ENCODE data around the gene DMAC1. TPM values are rescaled to one million over a fixed set of nuclear protein-coding genes. Genes with fewer than 3 reads are reported as not detected.

Gene DMAC1
- total RNA-seq, 1 donor = 7.6 TPM

- H3K4me1 ChIP-seq (ENCODE audit: insufficient read depth, low read length) = no peaks in the 10 kb centered on the region
- no peaks in the 10 kb centered on the region for H3K36me3 ChIP-seq (ENCODE audit: insufficient read depth, low read length)
- no peak for TF ChIP-seq CTCF (IDR thresholded peaks at IDR 0.05; ENCODE audit: extremely low read depth, low read depth, low read length)
- no peak for DNase-seq (ENCODE audit: insufficient read length, low spot score, missing footprints)
- no peaks in the 10 kb centered on the region for H3K9me3 ChIP-seq (ENCODE audit: low read depth, low read length)
- H3K27me3 ChIP-seq (ENCODE audit: insufficient read depth, low read length) = no peaks in the 10 kb centered on the region
- no peak overlapping the region for H3K4me2 ChIP-seq (ENCODE audit: insufficient read depth, low read length)
- no peaks in the 10 kb centered on the region for H4K20me1 ChIP-seq (ENCODE audit: insufficient read depth, low read length)
- H3K27ac ChIP-seq (ENCODE audit: low read depth, low read length) = no peak overlapping the region
- no peak overlapping the region for H2AFZ ChIP-seq (ENCODE audit: low read length)
- H3K79me2 ChIP-seq (ENCODE audit: insufficient read depth, low read length) = no peaks in the 10 kb centered on the region
- no peak overlapping the region for H3K4me3 ChIP-seq (ENCODE audit: insufficient read depth, low read length)
Measured at GRCh38 chr9:7756088-7756487, 43.5 kb downstream of the DMAC1 start.

DNA sequence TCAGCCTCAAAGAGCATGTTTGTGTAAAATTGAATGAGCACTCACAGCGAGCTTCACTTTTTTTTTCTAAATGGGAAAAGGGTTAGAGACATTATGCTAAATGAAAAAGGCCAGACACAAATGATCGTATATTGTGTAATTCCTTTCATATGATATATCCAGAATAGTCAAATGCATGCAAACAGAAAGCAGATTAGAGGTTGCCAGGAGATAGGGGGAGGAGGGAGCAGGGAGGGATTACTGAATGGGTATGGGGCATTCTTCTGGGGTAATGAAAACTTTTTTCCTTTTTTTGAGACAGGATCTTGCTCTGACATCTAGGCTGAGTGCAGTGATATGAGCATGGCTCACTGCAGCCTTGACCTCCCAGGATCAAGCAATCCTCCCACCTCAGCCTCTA lies 47.1 kb downstream of the DMAC1 start:
- Histone ChIP-seq H3K27me3 (ENCODE audit: insufficient read depth, low read length) (no peaks in the 10 kb centered on the region), H4K20me1 (ENCODE audit: insufficient read depth, low read length) (no peaks in the 10 kb centered on the region), H3K9me3 (ENCODE audit: low read depth, low read length) (no peaks in the 10 kb centered on the region), H3K79me2 (ENCODE audit: insufficient read depth, low read length) (no peaks in the 10 kb centered on the region), H3K36me3 (ENCODE audit: insufficient read depth, low read length) (no peaks in the 10 kb centered on the region), H3K4me1 (ENCODE audit: insufficient read depth, low read length) (no peaks in the 10 kb centered on the region), H2AFZ (ENCODE audit: low read length) (no peak overlapping the region), H3K4me3 (ENCODE audit: insufficient read depth, low read length) (no peak overlapping the region), H3K27ac (ENCODE audit: low read depth, low read length) (no peak overlapping the region), H3K4me2 (ENCODE audit: insufficient read depth, low read length) (no peak overlapping the region)
- no peak for TF ChIP-seq CTCF (IDR thresholded peaks at IDR 0.05; ENCODE audit: extremely low read depth, low read depth, low read length)
- DNase-seq (ENCODE audit: insufficient read length, low spot score, missing footprints) = no peak
